Trophoblast cell (in vitro differentiated cells and primary cell): ENCODE measurements around the gene DENND1C.
"Not testable (repeated sequence)": the region's sequence is repeated elsewhere in the genome, so short reads cannot be mapped to it uniquely, and the experiment has no call there.

Source experiments
- DNase-seq, 2 donors: peaks; one replicate each; pipeline ENCODE4 v3.0.0-alpha.2; 2016
- H2AFZ ChIP-seq: 2 replicates; pipeline ENCODE4 v1.6.1; 2013; ENCODE audit warnings: low read length, moderate library complexity, mild to moderate bottlenecking; ENCODE audit not compliant: insufficient read depth, poor library complexity
- H2AK5ac ChIP-seq: 2 replicates; pipeline ENCODE4 v1.6.1; 2013; ENCODE audit warnings: mild to moderate bottlenecking, low read length
- H2BK120ac ChIP-seq: 2 replicates; pipeline ENCODE4 v1.6.1; 2013; ENCODE audit warnings: low read length, mild to moderate bottlenecking, moderate library complexity; ENCODE audit not compliant: insufficient read depth, poor library complexity
- H2BK12ac ChIP-seq: 2 replicates; pipeline ENCODE4 v1.6.1; 2013; ENCODE audit warnings: mild to moderate bottlenecking, low read length, moderate library complexity
- H2BK5ac ChIP-seq: 2 replicates; pipeline ENCODE4 v1.6.1; 2013; ENCODE audit warnings: low read length, low read depth, moderate library complexity, mild to moderate bottlenecking; ENCODE audit not compliant: poor library complexity
- H3K14ac ChIP-seq: 2 replicates; pipeline ENCODE4 v1.6.1; 2013; ENCODE audit warnings: mild to moderate bottlenecking, low read length
- H3K18ac ChIP-seq: 2 replicates; pipeline ENCODE4 v1.6.1; 2013; ENCODE audit warnings: mild to moderate bottlenecking, low read length
- H3K23ac ChIP-seq: 2 replicates; pipeline ENCODE4 v1.6.1; 2013; ENCODE audit warnings: low read length
- H3K27ac ChIP-seq: 2 replicates; pipeline ENCODE4 v1.5.1; 2013; ENCODE audit warnings: low read depth, mild to moderate bottlenecking, inconsistent platforms, low read length, moderate library complexity
- H3K27me3 ChIP-seq: 2 replicates; pipeline ENCODE4 v1.6.1; 2013; ENCODE audit warnings: inconsistent platforms, mild to moderate bottlenecking, low read length, moderate library complexity; ENCODE audit not compliant: insufficient read depth
- H3K36me3 ChIP-seq, 2 experiments: 1 replicate in 1 of 2; 2 replicates in 1 of 2; pipeline ENCODE4 v1.6.1; 2013; ENCODE audit warnings: low read length in 2 of 2, mild to moderate bottlenecking in 2 of 2, moderate library complexity in 1 of 2; ENCODE audit not compliant: insufficient read depth in 2 of 2, control insufficient read depth in 1 of 2
- H3K4ac ChIP-seq: 2 replicates; pipeline ENCODE4 v1.6.1; 2013; ENCODE audit warnings: low read depth, mild to moderate bottlenecking, low read length, moderate library complexity
- H3K4me1 ChIP-seq, 2 experiments: 1 replicate in 1 of 2; 2 replicates in 1 of 2; pipeline ENCODE4 v1.6.1; 2013; ENCODE audit warnings: low read length in 2 of 2, mild to moderate bottlenecking in 2 of 2, moderate library complexity in 1 of 2; ENCODE audit not compliant: insufficient read depth in 2 of 2, control insufficient read depth in 1 of 2
- H3K4me2 ChIP-seq: 2 replicates; pipeline ENCODE4 v1.6.1; 2013; ENCODE audit warnings: inconsistent platforms, mild to moderate bottlenecking, low read length, moderate library complexity
- H3K4me3 ChIP-seq: 2 replicates; pipeline ENCODE4 v1.5.1; 2013; ENCODE audit warnings: mild to moderate bottlenecking, low read depth, low read length, inconsistent platforms
- H3K79me1 ChIP-seq: one replicate; pipeline ENCODE4 v1.6.1; 2013; ENCODE audit warnings: low read length
- H3K79me2 ChIP-seq: 2 replicates; pipeline ENCODE4 v1.6.1; 2013; ENCODE audit warnings: low read length, mild to moderate bottlenecking; ENCODE audit not compliant: control insufficient read depth, insufficient read depth, poor library complexity
- H3K9ac ChIP-seq: 2 replicates; pipeline ENCODE4 v1.6.1; 2013; ENCODE audit warnings: mild to moderate bottlenecking, low read length
- H3K9me3 ChIP-seq: 2 replicates; pipeline ENCODE4 v1.6.1; 2013; ENCODE audit warnings: low read depth, mild to moderate bottlenecking, control low read depth, inconsistent platforms, low read length; ENCODE audit not compliant: insufficient read depth
- H4K12ac ChIP-seq: 2 replicates; pipeline ENCODE4 v1.6.1; 2013; ENCODE audit warnings: low read depth, mild to moderate bottlenecking, low read length, moderate library complexity
- H4K8ac ChIP-seq: 2 replicates; pipeline ENCODE4 v1.6.1; 2013; ENCODE audit warnings: low read depth, mild to moderate bottlenecking, low read length, moderate library complexity
- H4K91ac ChIP-seq: one replicate; pipeline ENCODE4 v1.6.1; 2013; ENCODE audit warnings: low read depth, mild to moderate bottlenecking, low read length, moderate library complexity
- WGBS: extraction: QIAGEN DNeasy Blood & Tissue Kit; methylation state at CpG from one replicate; pipeline ENCODE4 v1.1.7; 2013; ENCODE audit warnings: missing lambda C conversion rate; ENCODE audit not compliant: insufficient read length, insufficient coverage; ENCODE audit errors: extremely low coverage; 5-methylcytosine and 5-hydroxymethylcytosine counted together

The DENND1C gene

GRCh38 chr19:6510618-6511017, 29.0 kb upstream of the DENND1C start:
- Histone ChIP-seq H2BK120ac (no peak overlapping the region), H3K9me3 (peaks cover 3% of the 10 kb centered on the region), H2BK5ac (no peak overlapping the region), H2AK5ac (no peak overlapping the region), H4K91ac (no peak overlapping the region), H3K4me3 (no peak overlapping the region), H3K27me3 (no peaks in the 10 kb centered on the region), H3K23ac (no peak overlapping the region), H3K18ac (no peak overlapping the region), H3K27ac (no peak overlapping the region), H4K8ac (no peak overlapping the region), H3K4ac (no peak overlapping the region), H3K4me1 (no peaks in the 10 kb centered on the region), H3K14ac (no peak overlapping the region), H3K79me1 (no peaks in the 10 kb centered on the region), H4K12ac (no peak overlapping the region), H2BK12ac (no peak overlapping the region), H3K36me3 (no peaks in the 10 kb centered on the region), H3K9ac (no peak overlapping the region), H3K4me2 (no peak overlapping the region), H3K79me2 (no peaks in the 10 kb centered on the region), H2AFZ (no peak overlapping the region)
- no peak for DNase-seq
- no CpG with 5 or more reads among the region's 7 CpGs for WGBS

- Histone ChIP-seq H3K4me2 (no peak overlapping the region), H3K79me1 (no peaks in the 10 kb centered on the region), H3K4me3 (no peak overlapping the region), H2BK12ac (no peak overlapping the region), H3K36me3 (no peaks in the 10 kb centered on the region), H4K8ac (no peak overlapping the region), H3K79me2 (no peaks in the 10 kb centered on the region), H3K27ac (no peak overlapping the region), H3K27me3 (no peaks in the 10 kb centered on the region), H2AFZ (no peak overlapping the region), H2BK5ac (no peak overlapping the region), H3K18ac (no peak overlapping the region), H2AK5ac (no peak overlapping the region), H2BK120ac (no peak overlapping the region), H4K12ac (no peak overlapping the region), H4K91ac (no peak overlapping the region), H3K4me1 (no peaks in the 10 kb centered on the region), H3K9me3 (peaks cover 3% of the 10 kb centered on the region), H3K23ac (no peak overlapping the region), H3K4ac (no peak overlapping the region), H3K14ac (no peak overlapping the region), H3K9ac (no peak overlapping the region)
- WGBS, result no CpG with 5 or more reads among the region's 20 CpGs
- DNase-seq, result no peak
Observed at GRCh38 chr19:6509118-6509971, 27.8 kb upstream of the DENND1C start.

GRCh38 chr19:6508028-6508771, 26.6 kb upstream of the DENND1C start:
- not testable (repeated sequence) for H3K9ac ChIP-seq

DNA sequence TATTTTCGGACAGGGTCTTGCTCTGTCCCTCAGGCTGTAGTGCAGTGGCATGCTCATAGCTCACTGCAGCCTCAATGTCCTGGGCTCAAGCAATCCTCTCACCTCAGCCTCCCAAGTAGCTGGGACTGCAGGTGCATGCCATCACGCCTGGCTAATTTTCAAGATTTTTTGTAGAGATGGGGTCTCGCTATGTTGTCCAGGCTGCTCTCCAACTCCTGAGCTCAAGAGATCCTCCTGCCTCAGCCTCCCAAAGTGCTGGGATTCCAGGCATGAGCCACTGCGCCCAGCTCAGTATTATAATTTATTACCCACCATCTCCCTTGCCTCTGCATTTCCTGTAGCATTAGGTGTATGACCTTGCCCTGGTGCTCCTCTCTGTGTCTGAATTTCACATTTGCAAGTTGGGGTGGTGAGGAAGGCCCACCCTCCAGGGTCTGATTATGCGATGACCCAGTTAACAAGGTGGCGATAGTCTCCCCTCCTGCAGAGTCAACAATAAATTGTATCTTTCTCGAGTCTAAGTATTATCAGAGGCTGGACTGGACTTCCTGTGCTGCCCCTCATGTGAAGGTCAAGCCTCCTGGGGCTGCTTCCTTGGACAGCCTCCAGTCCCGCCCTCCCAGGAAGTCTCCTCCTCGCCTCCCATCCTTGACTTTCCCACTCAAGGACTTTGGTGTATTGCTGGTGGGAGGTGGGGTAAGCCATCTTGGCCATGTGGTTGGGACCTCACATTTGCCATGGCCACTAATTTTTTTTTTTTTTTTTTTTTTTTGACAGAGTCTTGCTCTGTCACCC, 22.0 kb upstream of the DENND1C start:
- no peak overlapping the region for H2AK5ac ChIP-seq
- H4K8ac ChIP-seq, result no peak overlapping the region
- no peak overlapping the region for H2AFZ ChIP-seq
- H2BK5ac ChIP-seq, result no peak overlapping the region
- H3K79me2 ChIP-seq, result no peaks in the 10 kb centered on the region
- no peak overlapping the region for H3K23ac ChIP-seq
- no peak overlapping the region for H3K14ac ChIP-seq
- no peak overlapping the region for H3K4me3 ChIP-seq
- H2BK12ac ChIP-seq, result no peak overlapping the region
- peaks cover 1% of the 10 kb centered on the region for H3K9me3 ChIP-seq
- no peak overlapping the region for H4K91ac ChIP-seq
- no peak for DNase-seq
- H3K4me1 ChIP-seq, result no peaks in the 10 kb centered on the region
- no peak overlapping the region for H3K27ac ChIP-seq
- H3K36me3 ChIP-seq, result no peaks in the 10 kb centered on the region
- H3K27me3 ChIP-seq, result peaks cover 20% of the 10 kb centered on the region
- H3K9ac ChIP-seq, result no peak overlapping the region
- H3K18ac ChIP-seq, result no peak overlapping the region
- WGBS, result no CpG with 5 or more reads among the region's 9 CpGs
- H4K12ac ChIP-seq, result no peak overlapping the region
- H3K4ac ChIP-seq, result no peak overlapping the region
- H2BK120ac ChIP-seq, result no peak overlapping the region
- H3K4me2 ChIP-seq, result no peak overlapping the region
- H3K79me1 ChIP-seq, result no peaks in the 10 kb centered on the region

More at GRCh38 chr19:6508028-6508771, 26.6 kb upstream of the DENND1C start:
- H4K8ac ChIP-seq, H3K4me1 ChIP-seq, H2AFZ ChIP-seq, H3K4me2 ChIP-seq, H2BK12ac ChIP-seq, H3K27ac ChIP-seq, H2BK5ac ChIP-seq, H2AK5ac ChIP-seq, H3K79me2 ChIP-seq, DNase-seq, H3K14ac ChIP-seq, H4K12ac ChIP-seq, H2BK120ac ChIP-seq, H3K4me3 ChIP-seq, H3K4ac ChIP-seq, H3K27me3 ChIP-seq, H4K91ac ChIP-seq, H3K79me1 ChIP-seq, H3K36me3 ChIP-seq, H3K9me3 ChIP-seq, H3K18ac ChIP-seq, H3K23ac ChIP-seq: not testable (repeated sequence)
- WGBS, result no CpG with 5 or more reads among the region's 9 CpGs
